ENCODE measurements around the gene LENG8. TPM values are rescaled to one million over a fixed set of nuclear protein-coding genes. Genes with fewer than 3 reads are reported as not detected.

LENG8 gene
- total and polyA plus RNA-seq, 2 experiments from 2014 or later: 42.1 to 74.3 TPM

DNA sequence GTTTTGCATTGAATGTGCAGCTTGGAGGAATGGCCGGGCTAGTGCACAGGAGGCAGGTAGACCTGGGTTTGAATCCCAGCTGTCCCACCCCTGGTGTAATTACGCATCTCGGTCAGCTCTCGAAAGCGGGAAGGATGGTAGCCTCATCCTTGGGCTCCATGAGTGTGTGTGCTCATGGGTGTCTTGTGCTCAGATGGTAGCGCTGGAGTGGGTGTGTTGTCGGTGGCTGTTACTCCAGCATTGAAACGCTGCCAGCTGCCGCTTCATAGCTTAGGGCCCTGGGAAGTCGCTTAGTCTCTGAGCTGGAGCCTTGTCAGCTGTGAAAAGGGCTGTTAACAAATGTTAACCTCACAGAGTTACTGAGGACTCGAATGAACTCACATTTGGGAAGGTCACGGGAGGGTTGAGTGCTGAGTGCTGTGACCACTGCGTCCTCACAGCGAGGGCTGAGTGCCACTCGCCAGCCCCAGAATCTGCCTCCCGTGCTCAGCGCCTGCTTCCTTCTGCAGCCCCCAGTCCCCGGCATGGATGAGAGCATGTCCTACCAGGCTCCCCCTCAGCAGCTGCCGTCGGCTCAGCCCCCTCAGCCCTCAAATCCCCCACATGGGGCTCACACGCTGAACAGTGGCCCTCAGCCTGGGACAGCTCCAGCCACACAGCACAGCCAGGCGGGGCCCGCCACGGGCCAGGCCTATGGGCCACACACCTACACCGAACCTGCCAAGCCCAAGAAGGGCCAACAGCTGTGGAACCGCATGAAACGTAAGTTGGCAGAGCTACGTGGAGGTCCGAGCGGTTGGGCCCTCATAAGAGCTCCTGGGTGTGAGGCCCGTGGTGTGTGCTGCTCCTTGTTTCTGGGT lies 5.2 kb downstream of the LENG8 start:
- peaks cover 83% of the 10 kb centered on the region for H3K36me3 Mint-ChIP-seq (ENCODE audit: low read depth)
- H3K4me3 Mint-ChIP-seq: no peak overlapping the region
- peaks cover 14% of the 10 kb centered on the region for H3K4me1 Mint-ChIP-seq
- Histone ChIP-seq H4K20me1 (replicated peaks; ENCODE audit: insufficient read depth) (peaks cover 35% of the 10 kb centered on the region), H3K27me3 (ENCODE audit: insufficient read depth) (no peaks in the 10 kb centered on the region), H3K4me2 (no peak overlapping the region), H3F3A (replicated peaks; ENCODE audit: low read depth) (no peaks in the 10 kb centered on the region), H3K27ac (ENCODE audit: low read depth) (no peak overlapping the region), H3K36me3 (ENCODE audit: insufficient read depth) (peaks cover 43% of the 10 kb centered on the region), H3K4me1 (ENCODE audit: insufficient read depth) (peaks cover 9% of the 10 kb centered on the region), H3K9me2 (ENCODE audit: insufficient read depth) (no peaks in the 10 kb centered on the region), H2AFZ (no peak overlapping the region), H3K4me3 (no peak overlapping the region), H3K79me2 (replicated peaks; ENCODE audit: insufficient read depth) (peaks cover 39% of the 10 kb centered on the region)
- DNase-seq (ENCODE audit: low spot score): no peak
- H3K27me3 Mint-ChIP-seq (ENCODE audit: insufficient read depth, low read depth, poor library complexity): peaks cover 7% of the 10 kb centered on the region
- no peak for ATAC-seq
- peaks cover 5% of the 10 kb centered on the region for H3K9me3 Mint-ChIP-seq
- no peak overlapping the region for H3K27ac Mint-ChIP-seq
- TF ChIP-seq CREB1 (CRISPR knock-in tag; IDR thresholded peaks at IDR 0.05; ENCODE audit: low read depth) (no peak), EZH2phosphoT487 (IDR thresholded peaks at IDR 0.05; ENCODE audit: unreplicated experiment) (no peak), ZNF114 (CRISPR knock-in tag; IDR thresholded peaks at IDR 0.05) (no peak), NANOG (IDR thresholded peaks at IDR 0.05; ENCODE audit: borderline replicate concordance) (no peak), JUNB (IDR thresholded peaks at IDR 0.05; ENCODE audit: unreplicated experiment) (no peak), STAT1 (IDR thresholded peaks at IDR 0.05; ENCODE audit: unreplicated experiment) (no peak), EZH2 (IDR thresholded peaks at IDR 0.05; ENCODE audit: low read depth, unreplicated experiment) (no peak), ZNF331 (CRISPR knock-in tag; IDR thresholded peaks at IDR 0.05; ENCODE audit: low read depth) (no peak), POLR2AphosphoS5 (IDR thresholded peaks at IDR 0.05; ENCODE audit: low read depth) (no peak)
- TF ChIP-seq, protein P1, sequence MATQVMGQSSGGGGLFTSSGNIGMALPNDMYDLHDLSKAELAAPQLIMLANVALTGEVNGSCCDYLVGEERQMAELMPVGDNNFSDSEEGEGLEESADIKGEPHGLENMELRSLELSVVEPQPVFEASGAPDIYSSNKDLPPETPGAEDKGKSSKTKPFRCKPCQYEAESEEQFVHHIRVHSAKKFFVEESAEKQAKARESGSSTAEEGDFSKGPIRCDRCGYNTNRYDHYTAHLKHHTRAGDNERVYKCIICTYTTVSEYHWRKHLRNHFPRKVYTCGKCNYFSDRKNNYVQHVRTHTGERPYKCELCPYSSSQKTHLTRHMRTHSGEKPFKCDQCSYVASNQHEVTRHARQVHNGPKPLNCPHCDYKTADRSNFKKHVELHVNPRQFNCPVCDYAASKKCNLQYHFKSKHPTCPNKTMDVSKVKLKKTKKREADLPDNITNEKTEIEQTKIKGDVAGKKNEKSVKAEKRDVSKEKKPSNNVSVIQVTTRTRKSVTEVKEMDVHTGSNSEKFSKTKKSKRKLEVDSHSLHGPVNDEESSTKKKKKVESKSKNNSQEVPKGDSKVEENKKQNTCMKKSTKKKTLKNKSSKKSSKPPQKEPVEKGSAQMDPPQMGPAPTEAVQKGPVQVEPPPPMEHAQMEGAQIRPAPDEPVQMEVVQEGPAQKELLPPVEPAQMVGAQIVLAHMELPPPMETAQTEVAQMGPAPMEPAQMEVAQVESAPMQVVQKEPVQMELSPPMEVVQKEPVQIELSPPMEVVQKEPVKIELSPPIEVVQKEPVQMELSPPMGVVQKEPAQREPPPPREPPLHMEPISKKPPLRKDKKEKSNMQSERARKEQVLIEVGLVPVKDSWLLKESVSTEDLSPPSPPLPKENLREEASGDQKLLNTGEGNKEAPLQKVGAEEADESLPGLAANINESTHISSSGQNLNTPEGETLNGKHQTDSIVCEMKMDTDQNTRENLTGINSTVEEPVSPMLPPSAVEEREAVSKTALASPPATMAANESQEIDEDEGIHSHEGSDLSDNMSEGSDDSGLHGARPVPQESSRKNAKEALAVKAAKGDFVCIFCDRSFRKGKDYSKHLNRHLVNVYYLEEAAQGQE (IDR thresholded peaks at IDR 0.05; ENCODE audit: unreplicated experiment): no peak
- TF ChIP-seq, protein P2, sequence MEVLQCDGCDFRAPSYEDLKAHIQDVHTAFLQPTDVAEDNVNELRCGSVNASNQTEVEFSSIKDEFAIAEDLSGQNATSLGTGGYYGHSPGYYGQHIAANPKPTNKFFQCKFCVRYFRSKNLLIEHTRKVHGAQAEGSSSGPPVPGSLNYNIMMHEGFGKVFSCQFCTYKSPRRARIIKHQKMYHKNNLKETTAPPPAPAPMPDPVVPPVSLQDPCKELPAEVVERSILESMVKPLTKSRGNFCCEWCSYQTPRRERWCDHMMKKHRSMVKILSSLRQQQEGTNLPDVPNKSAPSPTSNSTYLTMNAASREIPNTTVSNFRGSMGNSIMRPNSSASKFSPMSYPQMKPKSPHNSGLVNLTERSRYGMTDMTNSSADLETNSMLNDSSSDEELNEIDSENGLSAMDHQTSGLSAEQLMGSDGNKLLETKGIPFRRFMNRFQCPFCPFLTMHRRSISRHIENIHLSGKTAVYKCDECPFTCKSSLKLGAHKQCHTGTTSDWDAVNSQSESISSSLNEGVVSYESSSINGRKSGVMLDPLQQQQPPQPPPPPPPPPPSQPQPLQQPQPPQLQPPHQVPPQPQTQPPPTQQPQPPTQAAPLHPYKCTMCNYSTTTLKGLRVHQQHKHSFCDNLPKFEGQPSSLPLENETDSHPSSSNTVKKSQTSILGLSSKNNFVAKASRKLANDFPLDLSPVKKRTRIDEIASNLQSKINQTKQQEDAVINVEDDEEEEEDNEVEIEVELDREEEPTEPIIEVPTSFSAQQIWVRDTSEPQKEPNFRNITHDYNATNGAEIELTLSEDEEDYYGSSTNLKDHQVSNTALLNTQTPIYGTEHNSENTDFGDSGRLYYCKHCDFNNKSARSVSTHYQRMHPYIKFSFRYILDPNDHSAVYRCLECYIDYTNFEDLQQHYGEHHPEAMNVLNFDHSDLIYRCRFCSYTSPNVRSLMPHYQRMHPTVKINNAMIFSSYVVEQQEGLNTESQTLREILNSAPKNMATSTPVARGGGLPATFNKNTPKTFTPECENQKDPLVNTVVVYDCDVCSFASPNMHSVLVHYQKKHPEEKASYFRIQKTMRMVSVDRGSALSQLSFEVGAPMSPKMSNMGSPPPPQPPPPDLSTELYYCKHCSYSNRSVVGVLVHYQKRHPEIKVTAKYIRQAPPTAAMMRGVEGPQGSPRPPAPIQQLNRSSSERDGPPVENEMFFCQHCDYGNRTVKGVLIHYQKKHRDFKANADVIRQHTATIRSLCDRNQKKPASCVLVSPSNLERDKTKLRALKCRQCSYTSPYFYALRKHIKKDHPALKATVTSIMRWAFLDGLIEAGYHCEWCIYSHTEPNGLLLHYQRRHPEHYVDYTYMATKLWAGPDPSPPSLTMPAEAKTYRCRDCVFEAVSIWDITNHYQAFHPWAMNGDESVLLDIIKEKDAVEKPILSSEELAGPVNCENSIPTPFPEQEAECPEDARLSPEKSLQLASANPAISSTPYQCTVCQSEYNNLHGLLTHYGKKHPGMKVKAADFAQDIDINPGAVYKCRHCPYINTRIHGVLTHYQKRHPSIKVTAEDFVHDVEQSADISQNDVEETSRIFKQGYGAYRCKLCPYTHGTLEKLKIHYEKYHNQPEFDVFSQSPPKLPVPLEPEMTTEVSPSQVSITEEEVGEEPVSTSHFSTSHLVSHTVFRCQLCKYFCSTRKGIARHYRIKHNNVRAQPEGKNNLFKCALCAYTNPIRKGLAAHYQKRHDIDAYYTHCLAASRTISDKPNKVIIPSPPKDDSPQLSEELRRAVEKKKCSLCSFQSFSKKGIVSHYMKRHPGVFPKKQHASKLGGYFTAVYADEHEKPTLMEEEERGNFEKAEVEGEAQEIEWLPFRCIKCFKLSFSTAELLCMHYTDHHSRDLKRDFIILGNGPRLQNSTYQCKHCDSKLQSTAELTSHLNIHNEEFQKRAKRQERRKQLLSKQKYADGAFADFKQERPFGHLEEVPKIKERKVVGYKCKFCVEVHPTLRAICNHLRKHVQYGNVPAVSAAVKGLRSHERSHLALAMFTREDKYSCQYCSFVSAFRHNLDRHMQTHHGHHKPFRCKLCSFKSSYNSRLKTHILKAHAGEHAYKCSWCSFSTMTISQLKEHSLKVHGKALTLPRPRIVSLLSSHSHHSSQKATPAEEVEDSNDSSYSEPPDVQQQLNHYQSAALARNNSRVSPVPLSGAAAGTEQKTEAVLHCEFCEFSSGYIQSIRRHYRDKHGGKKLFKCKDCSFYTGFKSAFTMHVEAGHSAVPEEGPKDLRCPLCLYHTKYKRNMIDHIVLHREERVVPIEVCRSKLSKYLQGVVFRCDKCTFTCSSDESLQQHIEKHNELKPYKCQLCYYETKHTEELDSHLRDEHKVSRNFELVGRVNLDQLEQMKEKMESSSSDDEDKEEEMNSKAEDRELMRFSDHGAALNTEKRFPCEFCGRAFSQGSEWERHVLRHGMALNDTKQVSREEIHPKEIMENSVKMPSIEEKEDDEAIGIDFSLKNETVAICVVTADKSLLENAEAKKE (CRISPR knock-in tag; IDR thresholded peaks at IDR 0.05): no peak
- TF ChIP-seq, protein P3, sequence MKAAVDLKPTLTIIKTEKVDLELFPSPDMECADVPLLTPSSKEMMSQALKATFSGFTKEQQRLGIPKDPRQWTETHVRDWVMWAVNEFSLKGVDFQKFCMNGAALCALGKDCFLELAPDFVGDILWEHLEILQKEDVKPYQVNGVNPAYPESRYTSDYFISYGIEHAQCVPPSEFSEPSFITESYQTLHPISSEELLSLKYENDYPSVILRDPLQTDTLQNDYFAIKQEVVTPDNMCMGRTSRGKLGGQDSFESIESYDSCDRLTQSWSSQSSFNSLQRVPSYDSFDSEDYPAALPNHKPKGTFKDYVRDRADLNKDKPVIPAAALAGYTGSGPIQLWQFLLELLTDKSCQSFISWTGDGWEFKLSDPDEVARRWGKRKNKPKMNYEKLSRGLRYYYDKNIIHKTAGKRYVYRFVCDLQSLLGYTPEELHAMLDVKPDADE (IDR thresholded peaks at IDR 0.05): no peak
- TF ChIP-seq, protein P4, sequence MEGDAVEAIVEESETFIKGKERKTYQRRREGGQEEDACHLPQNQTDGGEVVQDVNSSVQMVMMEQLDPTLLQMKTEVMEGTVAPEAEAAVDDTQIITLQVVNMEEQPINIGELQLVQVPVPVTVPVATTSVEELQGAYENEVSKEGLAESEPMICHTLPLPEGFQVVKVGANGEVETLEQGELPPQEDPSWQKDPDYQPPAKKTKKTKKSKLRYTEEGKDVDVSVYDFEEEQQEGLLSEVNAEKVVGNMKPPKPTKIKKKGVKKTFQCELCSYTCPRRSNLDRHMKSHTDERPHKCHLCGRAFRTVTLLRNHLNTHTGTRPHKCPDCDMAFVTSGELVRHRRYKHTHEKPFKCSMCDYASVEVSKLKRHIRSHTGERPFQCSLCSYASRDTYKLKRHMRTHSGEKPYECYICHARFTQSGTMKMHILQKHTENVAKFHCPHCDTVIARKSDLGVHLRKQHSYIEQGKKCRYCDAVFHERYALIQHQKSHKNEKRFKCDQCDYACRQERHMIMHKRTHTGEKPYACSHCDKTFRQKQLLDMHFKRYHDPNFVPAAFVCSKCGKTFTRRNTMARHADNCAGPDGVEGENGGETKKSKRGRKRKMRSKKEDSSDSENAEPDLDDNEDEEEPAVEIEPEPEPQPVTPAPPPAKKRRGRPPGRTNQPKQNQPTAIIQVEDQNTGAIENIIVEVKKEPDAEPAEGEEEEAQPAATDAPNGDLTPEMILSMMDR (conservative IDR thresholded peaks at IDR 0.05; ENCODE audit: low read depth in 2 of 2): no peak

Data from GM23338 (cell line).